ENCODE results near the gene PRSS2.
"Not testable (repeated sequence)": the region's sequence is repeated elsewhere in the genome, so short reads cannot be mapped to it uniquely, and the experiment has no call there.

Gene PRSS2

GRCh38 chr7:142770661-142771352, at the start of gene PRSS2:
Gene PRSS2, plus strand, starts transcription at chr7:142770970. Its CDS starts 13 bp downstream, at chr7:142770983.
- DNase-seq: no peak

GRCh38 chr7:142720986-142721385, 49.8 kb upstream of the PRSS2 start:
- no peak for DNase-seq

GRCh38 chr7:142722248-142722794, 48.4 kb upstream of the PRSS2 start:
- no peak for DNase-seq

- DNase-seq: no peak
Observed at GRCh38 chr7:142733271-142733670, 37.5 kb upstream of the PRSS2 start.

- DNase-seq: no peak
Observed at GRCh38 chr7:142739923-142740492, 30.8 kb upstream of the PRSS2 start.

GRCh38 chr7:142740786-142741185, 30.0 kb upstream of the PRSS2 start:
- no peak for DNase-seq

- not testable (repeated sequence) for DNase-seq
Observed at GRCh38 chr7:142741932-142742331, 28.8 kb upstream of the PRSS2 start.

- DNase-seq: no peak
Observed at GRCh38 chr7:142745091-142745635, 25.6 kb upstream of the PRSS2 start.

GRCh38 chr7:142745745-142746144, 25.0 kb upstream of the PRSS2 start:
- DNase-seq: no peak

GRCh38 chr7:142746264-142746663, 24.5 kb upstream of the PRSS2 start:
- no peak for DNase-seq

GRCh38 chr7:142748410-142748809, 22.4 kb upstream of the PRSS2 start:
- DNase-seq: not testable (repeated sequence)

GRCh38 chr7:142749218-142749993, 21.4 kb upstream of the PRSS2 start, which contains the start of gene PRSS1:
Gene PRSS1, plus strand, starts transcription at chr7:142749472. Its CDS starts 13 bp downstream, at chr7:142749485.
- DNase-seq: no peak

- DNase-seq: no peak
Observed at GRCh38 chr7:142750321-142750938, 20.3 kb upstream of the PRSS2 start.

- DNase-seq: not testable (repeated sequence)
Observed at GRCh38 chr7:142751526-142752175, 19.1 kb upstream of the PRSS2 start.

GRCh38 chr7:142752376-142753225, 18.2 kb upstream of the PRSS2 start:
- no peak for DNase-seq

- no peak for DNase-seq
Observed at GRCh38 chr7:142753366-142753765, 17.4 kb upstream of the PRSS2 start.

- DNase-seq: not testable (repeated sequence)
Observed at GRCh38 chr7:142753925-142754491, 16.8 kb upstream of the PRSS2 start.

GRCh38 chr7:142754681-142755575, 15.8 kb upstream of the PRSS2 start:
- DNase-seq: no peak

GRCh38 chr7:142758312-142758711, 12.5 kb upstream of the PRSS2 start:
- DNase-seq: not testable (repeated sequence)

GRCh38 chr7:142759433-142759832, 11.3 kb upstream of the PRSS2 start:
- DNase-seq: no peak

Measured in midbrain (tissue), 1 donor.